ENCODE results near the gene ZBTB5. TPM values are rescaled to one million over a fixed set of nuclear protein-coding genes. Genes with fewer than 3 reads are reported as not detected.

Gene ZBTB5
- total and polyA plus RNA-seq, 2 of the 8 experiments (the other 6 are each of a cell fraction or from before 2014, with no cell fraction given): 13.3 to 14.5 TPM

- Histone ChIP-seq H3K23ac (ENCODE audit: insufficient read length) (no peak overlapping the region), H3K4ac (replicated peaks; ENCODE audit: insufficient read length, low read depth, low read length) (no peak overlapping the region), H4K91ac (replicated peaks; ENCODE audit: insufficient read length, low read length) (no peak overlapping the region), H2BK15ac (ENCODE audit: low read length) (no peak overlapping the region), H4K5ac (ENCODE audit: insufficient read length, low read depth, low read length) (no peak overlapping the region), H3K79me1 (ENCODE audit: low read depth, low read length) (no peaks in the 10 kb centered on the region; the same call in 1 of the 2 replicates), H4K8ac (ENCODE audit: extremely low read depth, insufficient read depth, low read length) (no peak overlapping the region), H3K14ac (ENCODE audit: insufficient read length) (no peak overlapping the region), H3K27ac (ENCODE audit: low read depth, low read length) (no peak overlapping the region), H3K23me2 (ENCODE audit: low read depth, low read length) (no peaks in the 10 kb centered on the region; the same call in 1 of the 2 replicates), H3K18ac (ENCODE audit: extremely low read depth, low read length) (no peak overlapping the region), H3K56ac (replicated peaks; ENCODE audit: insufficient read length, low read depth, low read length) (no peak overlapping the region), H3K36me3 (ENCODE audit: control insufficient read depth in 2 of 4, insufficient read depth in 4 of 4, low read length in 3 of 4) (peaks cover 29 to 81% (median 64%) of the 10 kb centered on the region in 4 experiments), H3K79me2 (ENCODE audit: control insufficient read depth in 1 of 2, insufficient read depth in 2 of 2, low read length in 2 of 2) (no peaks in the 10 kb centered on the region), H2BK20ac (ENCODE audit: low read length) (no peak overlapping the region), H2AK5ac (ENCODE audit: low read depth, low read length) (no peak overlapping the region), H3K9ac (replicated peaks in 1 of 4; ENCODE audit: extremely low read depth in 1 of 4, low read depth in 3 of 4, low read length in 3 of 4) (no peak overlapping the region), H2BK120ac (replicated peaks; ENCODE audit: low read depth, low read length) (no peak overlapping the region), H2BK5ac (ENCODE audit: low read depth, low read length) (no peak overlapping the region), H3K9me3 (ENCODE audit: insufficient read depth in 2 of 2, low read depth in 1 of 2, low read length in 1 of 2) (no peaks in the 10 kb centered on the region), H4K20me1 (replicated peaks in 1 of 2; ENCODE audit: control insufficient read depth in 1 of 2, insufficient read depth in 2 of 2, low read length in 2 of 2) (peaks cover 2 to 4% of the 10 kb centered on the region in 2 experiments), H2AFZ (ENCODE audit: low read length) (no peak overlapping the region), H3K4me2 (ENCODE audit: insufficient read depth in 1 of 2, low read depth in 2 of 2, low read length in 2 of 2) (no peak overlapping the region), H3K4me3 (ENCODE audit: extremely low read depth in 1 of 4, insufficient read depth in 2 of 4, low read depth in 3 of 4, low read length in 4 of 4) (no peak overlapping the region), H2BK12ac (ENCODE audit: low read depth, low read length) (no peak overlapping the region), H3K4me1 (replicated peaks in 1 of 4; ENCODE audit: control insufficient read depth in 3 of 4, insufficient read depth in 4 of 4, low read length in 3 of 4) (no peaks in the 10 kb centered on the region), H3K27me3 (replicated peaks in 1 of 4; ENCODE audit: control insufficient read depth in 3 of 4, extremely low read depth in 1 of 4, insufficient read depth in 3 of 4, low read length in 3 of 4) (no peaks in the 10 kb centered on the region)
- ChIA-PET CTCF (ENCODE audit: partially characterized antibody) (interaction anchor here (0.7 to 1.1 kb wide), 5 partner anchors 14 to 285 kb away, joined by 3 to 4 read pairs (median 3); no protein-coding TSS in a partner anchor), POLR2A (ENCODE audit: partially characterized antibody) (interaction anchor here (0.6 to 1.9 kb wide), 5 partner anchors 10 to 30 kb away, joined by 3 to 8 read pairs (median 4); partner anchors contain the start of genes POLR1E and ZBTB5)
- FAIRE-seq (no peak), DNase-seq (ENCODE audit: low read depth in 1 of 2, low spot score in 2 of 2) (no peak)
- WGBS, 2 experiments (ENCODE audit: extremely low coverage in 1 of 2, insufficient coverage in 1 of 2, insufficient read length in 1 of 2, insufficient replicate concordance in 2 of 2, low coverage in 1 of 2, low lambda C conversion rate in 2 of 2, missing lambda C conversion rate in 1 of 2): 96% methylated on average over 5 of the region's 5 CpGs; no CpG with 5 or more reads in 1 of the 2 experiments
- TF ChIP-seq E2F6 (IDR thresholded peaks at IDR 0.05): no peak
- TF ChIP-seq MAFK (IDR thresholded peaks at IDR 0.05; ENCODE audit: low read depth, low read length): no peak
- TF ChIP-seq SRF (IDR thresholded peaks at IDR 0.05; ENCODE audit: low read depth, low read length): no peak
- TF ChIP-seq POLR2AphosphoS5 (IDR thresholded peaks at IDR 0.05; ENCODE audit: low read depth, low read length): no peak
- no peak for TF ChIP-seq BCL11A (IDR thresholded peaks at IDR 0.05; ENCODE audit: low read depth in 2 of 2, low read length in 2 of 2)
- TF ChIP-seq GTF2F1 (IDR thresholded peaks at IDR 0.05; ENCODE audit: borderline replicate concordance, low read depth, low read length): no peak
- TF ChIP-seq RBBP5 (IDR thresholded peaks at IDR 0.05; ENCODE audit: borderline replicate concordance, low read depth, low read length): no peak
- TF ChIP-seq FOSL1 (IDR thresholded peaks at IDR 0.05; ENCODE audit: insufficient read depth, low read depth, low read length): no peak
- no peak for TF ChIP-seq SIX5 (IDR thresholded peaks at IDR 0.05; ENCODE audit: low read depth, low read length)
- TF ChIP-seq HDAC2 (IDR thresholded peaks at IDR 0.05; ENCODE audit: borderline replicate concordance in 1 of 2, low read depth in 2 of 2, low read length in 2 of 2): no peak
- TF ChIP-seq SAP30 (IDR thresholded peaks at IDR 0.05; ENCODE audit: insufficient read depth, insufficient replicate concordance, low read length): no peak
Observed at GRCh38 chr9:37495571-37495970, 30.3 kb upstream of the ZBTB5 start.

All from H1 (cell line).